Naive thymus-derived CD4-positive, alpha-beta T cell (primary cell): Measurements from ENCODE around the gene XIAP. TPM values are rescaled to one million over a fixed set of nuclear protein-coding genes. Genes with fewer than 3 reads are reported as not detected.
A peak's percentile ranks its signal among the peaks of the same experiment; 100 is the strongest.
"Not testable (repeated sequence)": the region's sequence is repeated elsewhere in the genome, so short reads cannot be mapped to it uniquely, and the experiment has no call there.

ENCODE experiments used
- ATAC-seq: fragments of 150-1000 bp; cut with Tn5 transposase; 2 replicates; pipeline ENCODE4 v1.10.0; 2021; ENCODE audit warnings: mild to moderate bottlenecking, moderate library complexity
- CTCF ChIA-PET: fragments of 350-600 bp; sonication (Branson Sonifier 250); formaldehyde crosslinking; loops from one replicate; lab custom pipeline; 2021; ENCODE audit warnings: antibody characterized with exemption; lab: Charles Lee
- POLR2A ChIA-PET: fragments of 350-600 bp; sonication (Branson Sonifier 250); formaldehyde crosslinking; loops from one replicate; lab custom pipeline; 2021; ENCODE audit warnings: antibody characterized with exemption, inconsistent platforms; lab: Charles Lee
- DNase-seq, 9 donors: peaks; one replicate each; pipeline versions ENCODE4 v3.0.0 to v3.0.0-alpha.2; 2020 to 2022; ENCODE audit warnings: mixed read lengths in 1 of 9
- H3K27ac ChIP-seq: one replicate; pipeline ENCODE4 v1.7.0; 2013; ENCODE audit warnings: mild to moderate bottlenecking, low read depth, low read length, moderate library complexity
- H3K27me3 ChIP-seq, 2 donors: one replicate each; pipeline ENCODE4 v1.7.0; 2013; ENCODE audit warnings: low read length in 2 of 2, mild to moderate bottlenecking in 2 of 2, moderate library complexity in 2 of 2; ENCODE audit not compliant: control insufficient read depth in 2 of 2, insufficient read depth in 2 of 2
- H3K36me3 ChIP-seq, 3 experiments: 1 replicate in 2 of 3; 2 replicates in 1 of 3; pipeline ENCODE4 v1.7.0; 2013; ENCODE audit warnings: low read length in 3 of 3, mild to moderate bottlenecking in 3 of 3, moderate library complexity in 1 of 3; ENCODE audit not compliant: insufficient read depth in 3 of 3, control insufficient read depth in 2 of 3
- H3K4me1 ChIP-seq, 2 donors: one replicate each; pipeline ENCODE4 v1.7.0; 2013; ENCODE audit warnings: low read length in 2 of 2, mild to moderate bottlenecking in 2 of 2, moderate library complexity in 1 of 2; ENCODE audit not compliant: control insufficient read depth in 2 of 2, insufficient read depth in 2 of 2
- H3K4me3 ChIP-seq: 2 replicates; pipeline ENCODE4 v1.7.0; 2013; ENCODE audit warnings: mild to moderate bottlenecking, low read length
- H3K9me3 ChIP-seq, 3 experiments: 1 replicate in 2 of 3; 2 replicates in 1 of 3; pipeline ENCODE4 v1.7.0; 2013; ENCODE audit warnings: low read length in 3 of 3; ENCODE audit not compliant: control insufficient read depth in 2 of 3
- H3K27ac Mint-ChIP-seq, 9 donors: one replicate each; pipeline ENCODE4 v1.8.0; 2020 to 2022; ENCODE audit warnings: mixed read lengths in 9 of 9, mild to moderate bottlenecking in 8 of 9, moderate library complexity in 5 of 9, inconsistent platforms in 2 of 9
- H3K27me3 Mint-ChIP-seq, 5 donors: one replicate each; pipeline ENCODE4 v1.8.0; 2021 to 2022; ENCODE audit warnings: mixed read lengths in 5 of 5, mild to moderate bottlenecking in 1 of 5
- H3K36me3 Mint-ChIP-seq, 5 donors: one replicate each; pipeline ENCODE4 v1.8.0; 2020 to 2022; ENCODE audit warnings: mixed read lengths in 5 of 5, mild to moderate bottlenecking in 3 of 5, inconsistent platforms in 1 of 5
- H3K4me1 Mint-ChIP-seq, 7 donors: one replicate each; pipeline ENCODE4 v1.8.0; 2020 to 2022; ENCODE audit warnings: mixed read lengths in 7 of 7, mild to moderate bottlenecking in 3 of 7, inconsistent platforms in 1 of 7
- H3K4me3 Mint-ChIP-seq, 10 donors: one replicate each; pipeline ENCODE4 v1.8.0; 2020 to 2022; ENCODE audit warnings: mild to moderate bottlenecking in 10 of 10, mixed read lengths in 10 of 10, moderate library complexity in 6 of 10, inconsistent platforms in 2 of 10
- H3K9me3 Mint-ChIP-seq, 11 donors: one replicate each; pipeline ENCODE4 v1.8.0; 2020 to 2022; ENCODE audit warnings: mixed read lengths in 11 of 11, mild to moderate bottlenecking in 4 of 11, inconsistent platforms in 1 of 11, moderate library complexity in 1 of 11
- intact Hi-C, 2 donors: fragments of 100-400 bp; cut with micrococcal nuclease; formaldehyde crosslinking; loops; one replicate each; pipeline ENCODE4 v1.15.1; 2023
- polyA plus RNA-seq, 2 donors: library from polyadenylated mRNA; unstranded; fragments of 300-500 nt; fragmentation: Illumina TruSeq; gene quantifications; one replicate each; pipeline ENCODE4 v1.2.3, GENCODE V29; 2021
- total RNA-seq, 6 experiments: library from RNA in 5 of 6; stranded (reverse) in 5 of 6; gene quantifications; 1 replicate in 5 of 6; 2 replicates in 1 of 6; pipeline ENCODE4 v1.2.3 and lab custom pipeline; 2021 to 2026

Gene XIAP
- total and polyA plus RNA-seq, 7 experiments from 2014 or later, result 8.1 to 56.1 (median 33.0) TPM

- no peak overlapping the region for H3K4me3 ChIP-seq
- ChIA-PET CTCF (no interaction called here), POLR2A (no interaction called here)
- no peaks in the 10 kb centered on the region for H3K9me3 ChIP-seq
- ATAC-seq, result no peak
- no peaks in the 10 kb centered on the region for H3K9me3 Mint-ChIP-seq
- DNase-seq, result no peak
- no peak overlapping the region for H3K27ac Mint-ChIP-seq
- intact Hi-C loops, result no loop called here
- no peak overlapping the region for H3K27ac ChIP-seq
- H3K27me3 ChIP-seq, result no peaks in the 10 kb centered on the region
- no peaks in the 10 kb centered on the region for H3K36me3 Mint-ChIP-seq
- no peaks in the 10 kb centered on the region for H3K36me3 ChIP-seq
- H3K4me1 ChIP-seq, result no peaks in the 10 kb centered on the region
- H3K27me3 Mint-ChIP-seq, result peaks cover 0 to 2% (median 0%) of the 10 kb centered on the region in 5 donors
- H3K4me1 Mint-ChIP-seq, result no peaks in the 10 kb centered on the region
- H3K4me3 Mint-ChIP-seq, result no peak overlapping the region
These were observed 63.4 kb downstream of the XIAP start for GRCh38 chrX:123923211-123923610.

GRCh38 chrX:123924186-123924585 lies 64.3 kb downstream of the XIAP start:
- intact Hi-C loops, result no loop called here
- H3K4me1 ChIP-seq, result no peaks in the 10 kb centered on the region
- H3K4me1 Mint-ChIP-seq, result no peaks in the 10 kb centered on the region
- no peaks in the 10 kb centered on the region for H3K27me3 ChIP-seq
- H3K36me3 ChIP-seq, result no peaks in the 10 kb centered on the region
- no peaks in the 10 kb centered on the region for H3K36me3 Mint-ChIP-seq
- H3K27ac ChIP-seq, result no peak overlapping the region
- no peaks in the 10 kb centered on the region for H3K9me3 Mint-ChIP-seq
- peaks cover 0 to 2% (median 0%) of the 10 kb centered on the region in 5 donors for H3K27me3 Mint-ChIP-seq
- no peaks in the 10 kb centered on the region for H3K9me3 ChIP-seq
- ChIA-PET CTCF (no interaction called here), POLR2A (no interaction called here)
- ATAC-seq, result no peak
- H3K4me3 Mint-ChIP-seq, result peak overlapping the region in 1 of 10 donors; percentile 14
- DNase-seq, result no peak
- H3K27ac Mint-ChIP-seq, result no peak overlapping the region
- H3K4me3 ChIP-seq, result no peak overlapping the region

GRCh38 chrX:123927845-123928244 lies 68.0 kb downstream of the XIAP start:
- ATAC-seq (no peak), DNase-seq (no peak)
- H3K4me1 Mint-ChIP-seq, result peaks cover 0 to 2% (median 0%) of the 10 kb centered on the region in 7 donors
- H3K27ac Mint-ChIP-seq, result no peak overlapping the region
- no peaks in the 10 kb centered on the region for H3K36me3 ChIP-seq
- peaks cover 0 to 6% (median 0%) of the 10 kb centered on the region in 11 donors for H3K9me3 Mint-ChIP-seq
- H3K36me3 Mint-ChIP-seq, result peaks cover 0 to 5% (median 0%) of the 10 kb centered on the region in 5 donors
- H3K4me3 ChIP-seq, result no peak overlapping the region
- no peak overlapping the region for H3K4me3 Mint-ChIP-seq
- H3K9me3 ChIP-seq, result no peaks in the 10 kb centered on the region
- H3K4me1 ChIP-seq, result no peaks in the 10 kb centered on the region
- intact Hi-C loops, result no loop called here
- H3K27me3 ChIP-seq, result no peaks in the 10 kb centered on the region
- peaks cover 0 to 2% (median 0%) of the 10 kb centered on the region in 5 donors for H3K27me3 Mint-ChIP-seq
- CTCF ChIA-PET, result no interaction called here
- H3K27ac ChIP-seq, result no peak overlapping the region
- POLR2A ChIA-PET, result no interaction called here

GRCh38 chrX:123932055-123932454 lies 72.2 kb downstream of the XIAP start:
- H3K9me3 Mint-ChIP-seq, H3K27me3 Mint-ChIP-seq, intact Hi-C loops, H3K36me3 Mint-ChIP-seq, DNase-seq, H3K4me3 ChIP-seq, H3K27ac Mint-ChIP-seq, H3K4me1 Mint-ChIP-seq, H3K9me3 ChIP-seq, H3K4me1 ChIP-seq, H3K27me3 ChIP-seq, CTCF ChIA-PET, POLR2A ChIA-PET, H3K27ac ChIP-seq, H3K36me3 ChIP-seq, H3K4me3 Mint-ChIP-seq, ATAC-seq: not testable (repeated sequence)

- POLR2A ChIA-PET, result no interaction called here
- Histone ChIP-seq H3K4me3 (no peak overlapping the region), H3K27ac (no peak overlapping the region), H3K9me3 (no peaks in the 10 kb centered on the region), H3K36me3 (no peaks in the 10 kb centered on the region), H3K27me3 (no peaks in the 10 kb centered on the region), H3K4me1 (no peaks in the 10 kb centered on the region)
- H3K4me3 Mint-ChIP-seq, result no peak overlapping the region
- no peak overlapping the region for H3K27ac Mint-ChIP-seq
- intact Hi-C loops, result no loop called here
- CTCF ChIA-PET, result interaction anchor here (0.6 kb wide), 1 partner anchor 36 kb away, joined by 3 read pairs; no protein-coding TSS in a partner anchor
- no peak for ATAC-seq
- H3K36me3 Mint-ChIP-seq, result peaks cover 0 to 4% (median 0%) of the 10 kb centered on the region in 5 donors
- H3K9me3 Mint-ChIP-seq, result no peaks in the 10 kb centered on the region
- DNase-seq, result no peak
- no peaks in the 10 kb centered on the region for H3K4me1 Mint-ChIP-seq
- H3K27me3 Mint-ChIP-seq, result no peaks in the 10 kb centered on the region
These were observed 83.2 kb downstream of the XIAP start for GRCh38 chrX:123943074-123943473.

- Histone ChIP-seq H3K9me3 (no peaks in the 10 kb centered on the region), H3K36me3 (no peaks in the 10 kb centered on the region), H3K27ac (no peak overlapping the region), H3K4me3 (no peak overlapping the region), H3K27me3 (no peaks in the 10 kb centered on the region), H3K4me1 (no peaks in the 10 kb centered on the region)
- Mint-ChIP-seq H3K4me3 (no peak overlapping the region), H3K27me3 (no peaks in the 10 kb centered on the region), H3K4me1 (no peaks in the 10 kb centered on the region), H3K9me3 (no peaks in the 10 kb centered on the region), H3K27ac (no peak overlapping the region), H3K36me3 (peaks cover 0 to 4% (median 0%) of the 10 kb centered on the region in 5 donors)
- DNase-seq, result no peak
- intact Hi-C loops, result no loop called here
- ChIA-PET POLR2A (no interaction called here), CTCF (interaction anchor here (0.6 kb wide), 1 partner anchor 37 kb away, joined by 3 read pairs; no protein-coding TSS in a partner anchor)
- ATAC-seq, result no peak
These were observed 83.6 kb downstream of the XIAP start for GRCh38 chrX:123943488-123943887.

- Histone ChIP-seq H3K4me1 (no peaks in the 10 kb centered on the region), H3K27ac (no peak overlapping the region), H3K4me3 (no peak overlapping the region), H3K36me3 (no peaks in the 10 kb centered on the region), H3K27me3 (no peaks in the 10 kb centered on the region), H3K9me3 (no peaks in the 10 kb centered on the region)
- no peak overlapping the region for H3K4me3 Mint-ChIP-seq
- peaks cover 0 to 4% (median 0%) of the 10 kb centered on the region in 5 donors for H3K36me3 Mint-ChIP-seq
- H3K27ac Mint-ChIP-seq, result no peak overlapping the region
- ChIA-PET CTCF (no interaction called here), POLR2A (no interaction called here)
- ATAC-seq, result no peak
- H3K9me3 Mint-ChIP-seq, result peaks cover 0 to 1% (median 0%) of the 10 kb centered on the region in 11 donors
- DNase-seq, result no peak
- intact Hi-C loops, result no loop called here
- H3K4me1 Mint-ChIP-seq, result no peaks in the 10 kb centered on the region
- no peaks in the 10 kb centered on the region for H3K27me3 Mint-ChIP-seq
These were observed 90.0 kb downstream of the XIAP start for GRCh38 chrX:123949846-123950245.
